GM18951 (cell line): ENCODE results near the gene DAPL1.
"Not testable (repeated sequence)": the region's sequence is repeated elsewhere in the genome, so short reads cannot be mapped to it uniquely, and the experiment has no call there.

Source experiments
- POLR2A ChIP-seq: IDR thresholded peaks from 4 replicates; pipeline ENCODE4 v1.6.1; 2011; ENCODE audit warnings: mild to moderate bottlenecking; ENCODE audit not compliant: insufficient read length, insufficient read depth; ENCODE audit errors: extremely low read depth
- in situ Hi-C: fragments of 300-500 bp; cut with MboI; formaldehyde crosslinking; loops from one replicate; pipeline ENCODE4 v1.12.0; 2022; ENCODE audit warnings: low sequenced_read_pairs, mixed read lengths, inconsistent platforms; ENCODE audit not compliant: unreplicated experiment

The DAPL1 gene

GRCh38 chr2:158845444-158845843, 50.3 kb downstream of the DAPL1 start:
- in situ Hi-C loops, result no loop called here

DNA sequence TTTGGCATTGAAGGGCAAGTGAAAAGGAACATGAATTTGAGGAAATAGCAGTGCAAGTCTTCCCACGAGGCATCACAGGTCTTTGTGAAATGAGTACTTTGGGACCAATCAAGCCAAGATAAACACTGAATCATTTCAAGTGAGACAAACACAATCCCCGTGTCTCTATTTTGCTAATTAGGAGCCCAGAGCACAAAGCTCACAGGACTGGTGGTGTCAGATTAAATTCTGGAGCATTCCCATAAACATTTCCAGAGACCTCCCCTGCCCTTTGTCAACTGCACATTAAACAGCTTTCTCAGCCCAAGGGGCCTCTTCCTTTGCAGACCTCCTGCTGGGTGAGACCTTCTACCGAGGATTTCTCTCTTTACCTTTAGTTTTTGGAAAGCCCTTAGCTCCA, 50.7 kb downstream of the DAPL1 start:
- in situ Hi-C loops, result no loop called here
- no peak for TF ChIP-seq POLR2A

More at GRCh38 chr2:158845444-158845843, 50.3 kb downstream of the DAPL1 start:
- TF ChIP-seq POLR2A, result no peak

DNA sequence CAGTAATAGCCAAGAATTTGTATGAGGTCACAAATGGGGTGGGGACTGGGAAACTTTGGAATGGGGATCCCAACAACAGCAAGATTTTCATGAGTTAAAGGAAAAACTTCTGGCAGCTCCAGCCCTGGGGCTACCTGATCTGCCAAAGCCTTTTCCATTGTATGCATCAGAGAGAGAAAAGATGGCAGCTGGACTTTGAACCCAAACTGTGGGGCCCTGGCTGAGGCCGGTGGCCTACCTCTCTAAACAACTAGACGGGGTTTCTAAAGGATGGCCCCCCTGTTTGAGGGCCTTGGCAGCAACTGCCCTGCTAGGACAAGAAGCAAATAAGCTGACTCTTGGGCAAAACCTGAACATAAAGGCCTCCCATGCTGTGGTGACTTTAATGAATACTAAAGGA, 52.4 kb downstream of the DAPL1 start:
- in situ Hi-C loops, result not testable (repeated sequence)

DNA sequence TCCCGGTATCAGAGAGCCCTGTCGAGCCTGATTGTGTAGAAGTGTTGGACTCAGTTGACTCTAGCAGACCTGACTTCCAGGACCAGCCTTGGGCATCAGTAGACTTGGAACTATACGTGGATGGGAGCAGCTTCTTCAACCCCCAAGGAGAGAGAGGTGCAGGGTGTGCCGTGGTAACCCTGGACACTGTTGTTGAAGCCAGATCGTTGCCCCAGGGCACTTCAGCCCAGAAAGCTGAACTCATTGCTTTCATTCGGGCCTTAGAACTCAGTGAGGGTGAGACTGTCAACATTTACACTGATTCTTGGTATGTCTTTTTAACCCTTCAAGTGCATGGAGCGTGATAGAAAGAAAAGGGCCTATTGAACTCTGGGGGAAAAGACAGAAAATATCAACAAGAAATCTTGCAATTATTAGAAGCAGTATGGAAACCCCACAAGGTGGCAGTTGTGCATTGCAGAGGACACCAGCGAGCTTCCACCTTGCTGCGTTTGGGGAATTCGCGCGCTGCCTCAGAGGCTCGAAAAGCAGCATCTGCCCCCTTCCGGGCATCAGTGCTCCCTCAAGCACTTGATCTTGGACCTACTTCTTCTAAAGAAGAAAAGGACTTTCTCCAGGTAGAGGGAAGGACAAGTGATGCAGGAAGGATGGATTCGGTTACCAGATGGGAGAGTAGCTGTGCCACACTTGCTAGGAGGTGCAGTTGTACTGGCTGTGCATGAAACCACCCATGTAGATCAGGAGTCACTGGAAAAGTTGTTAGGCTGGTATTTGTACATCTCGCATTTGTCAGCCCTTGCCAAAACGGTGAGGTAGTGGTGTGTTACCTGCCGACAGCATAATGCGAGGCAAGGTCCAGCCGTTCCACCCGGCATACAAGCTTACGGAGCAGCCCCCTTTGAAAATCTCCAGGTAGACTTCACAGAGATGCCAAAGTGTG, 53.2 kb downstream of the DAPL1 start:
- in situ Hi-C loops, result not testable (repeated sequence)

DNA sequence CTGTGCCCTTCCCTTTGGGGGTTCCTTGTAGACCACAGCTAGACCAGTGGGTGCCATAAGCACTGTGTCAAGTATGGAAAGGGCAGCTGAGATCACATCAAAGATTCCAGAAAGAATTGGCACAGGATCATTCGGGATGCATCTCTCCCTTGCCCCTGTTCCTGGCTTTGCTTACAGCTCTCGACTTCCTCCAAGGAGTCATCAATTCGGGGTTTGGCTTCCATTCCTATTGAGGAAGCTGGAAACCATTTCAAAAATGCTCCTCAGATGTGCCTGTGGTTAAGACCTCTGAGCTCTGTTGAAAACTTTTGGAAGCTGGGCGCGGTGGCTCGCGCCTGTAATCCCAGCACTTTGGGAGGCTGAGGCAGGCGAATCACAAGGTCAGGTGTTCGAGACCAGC, 65.1 kb downstream of the DAPL1 start:
- in situ Hi-C loops, result not testable (repeated sequence)

DNA sequence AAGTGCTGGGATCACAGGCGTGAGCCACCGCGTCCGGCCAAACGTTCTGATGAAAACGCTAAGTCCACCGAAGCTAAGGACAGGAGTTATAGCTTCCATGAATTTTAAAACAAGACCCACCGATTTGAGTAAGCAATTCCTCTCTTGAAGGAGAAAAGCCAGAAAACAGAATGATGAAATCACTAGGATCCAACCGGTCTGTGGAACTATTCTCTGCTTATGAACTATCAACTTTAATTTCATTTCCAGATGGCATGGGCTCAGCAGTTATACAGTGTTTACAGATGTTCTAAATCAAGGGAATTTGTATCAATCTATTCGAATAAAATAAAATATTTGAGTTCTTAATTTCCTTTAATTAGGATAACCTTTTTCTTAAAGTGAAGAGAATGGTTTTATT, 66.5 kb downstream of the DAPL1 start:
- in situ Hi-C loops, result not testable (repeated sequence)

DNA sequence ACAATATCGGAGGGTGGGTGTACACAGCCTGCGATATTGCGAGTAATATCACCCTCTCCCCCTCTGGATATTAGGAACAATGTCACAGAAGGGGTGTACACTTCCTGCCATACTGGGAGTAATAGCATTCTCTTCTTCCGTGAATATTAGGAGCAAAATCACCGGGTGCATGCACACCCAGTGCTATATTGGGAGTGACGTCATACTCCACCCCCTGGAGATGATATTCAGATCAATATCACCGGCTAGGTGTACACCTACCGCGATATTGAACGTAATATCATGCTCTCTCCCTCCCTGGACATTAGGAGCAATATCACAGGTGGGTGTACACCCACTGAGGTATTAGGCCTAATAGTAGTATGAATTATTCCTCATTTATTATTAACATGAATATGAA, 70.4 kb downstream of the DAPL1 start:
- in situ Hi-C loops, result not testable (repeated sequence)
